ENCODE results near the gene SNX1. TPM values are rescaled to one million over a fixed set of nuclear protein-coding genes. Genes with fewer than 3 reads are reported as not detected.

The SNX1 gene
- total RNA-seq, 4 donors from 2014 or later, result 65.6 to 122 (median 83.8) TPM

DNA sequence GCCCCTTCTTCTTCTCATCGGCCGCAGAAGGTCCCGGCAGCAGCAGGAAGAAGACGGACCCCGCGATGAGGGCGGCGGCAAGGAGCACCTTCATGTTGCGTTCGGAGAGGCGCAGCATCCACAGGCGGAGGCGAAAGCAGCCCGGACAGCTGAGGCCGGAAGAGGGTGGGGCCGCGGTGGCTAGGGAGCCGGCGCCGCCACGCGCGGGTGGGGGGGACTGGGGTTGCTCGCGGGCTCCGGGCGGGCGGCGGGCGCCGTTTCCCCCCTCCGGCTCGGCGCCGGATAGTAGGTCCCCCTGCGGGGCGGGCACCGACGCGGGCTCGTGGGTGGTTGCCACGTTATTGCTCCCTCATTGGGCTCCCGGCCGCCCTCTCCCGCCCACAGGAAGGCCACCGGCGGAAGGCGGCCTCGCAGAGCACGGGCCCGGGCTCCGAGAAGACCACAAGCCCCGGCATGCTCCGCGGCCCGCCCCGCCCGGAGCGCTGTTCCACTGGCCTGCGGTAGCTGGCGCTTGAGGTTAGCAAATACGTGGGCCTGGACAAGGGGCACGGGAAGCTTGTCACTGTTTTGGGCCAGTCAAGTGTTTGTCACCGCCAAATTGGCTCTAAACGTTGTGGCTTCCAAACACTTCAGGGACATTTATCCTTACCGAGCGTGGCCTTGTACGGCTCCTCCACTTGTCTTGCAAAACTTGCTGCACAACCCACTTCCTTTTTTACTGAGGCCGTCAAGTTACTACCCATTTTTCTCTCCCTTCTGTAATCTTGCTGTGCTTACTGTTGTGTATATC, 67.3 kb downstream of the SNX1 start, which contains the start of gene PPIB:
Gene PPIB (minus strand): TSS at position 154 of the 790 bp plus-strand sequence. CDS start 36 bp downstream, at position 118.
- H3K4me1 ChIP-seq, result peaks cover 0 to 29% (median 13%) of the 10 kb centered on the region in 4 donors
- TF ChIP-seq POLR2A (IDR thresholded peaks at IDR 0.05), result peak; percentile 75 to 91
- peak in 5 of 6 experiments; percentile 27 to 57 (median 45) for TF ChIP-seq CTCF (IDR thresholded peaks at IDR 0.05)
- H3K9me3 ChIP-seq, result no peaks in the 10 kb centered on the region
- no peaks in the 10 kb centered on the region for H3K27me3 ChIP-seq
- peaks cover 0 to 35% (median 7%) of the 10 kb centered on the region in 3 donors for H3K36me3 ChIP-seq
- peak; percentile 94 to 99 (median 99) for DNase-seq
- H3K27ac ChIP-seq, result peak within 1 kb of the TSS; percentile 78 to 90 (median 84)
- peak within 1 kb of the TSS; percentile 62 to 85 (median 79) for H3K4me3 ChIP-seq

- peak in 1 of 3 donors; percentile 54 for DNase-seq
- H3K27me3 ChIP-seq, result no peaks in the 10 kb centered on the region
- H3K27ac ChIP-seq, result peak overlapping the region; percentile 64 to 90 (median 84)
- no peaks in the 10 kb centered on the region for H3K9me3 ChIP-seq
- H3K4me1 ChIP-seq, result peaks cover 0 to 29% (median 13%) of the 10 kb centered on the region in 4 donors
- TF ChIP-seq POLR2A (IDR thresholded peaks at IDR 0.05), result no peak
- peak overlapping the region; percentile 62 to 85 (median 79) for H3K4me3 ChIP-seq
- peaks cover 0 to 28% (median 7%) of the 10 kb centered on the region in 3 donors for H3K36me3 ChIP-seq
Measured at GRCh38 chr15:64163659-64164362, 68.0 kb downstream of the SNX1 start.

GRCh38 chr15:64164436-64164835, 68.7 kb downstream of the SNX1 start:
- Histone ChIP-seq H3K9me3 (no peaks in the 10 kb centered on the region), H3K36me3 (peaks cover 0 to 22% (median 7%) of the 10 kb centered on the region in 3 donors), H3K4me1 (peaks cover 0 to 29% (median 13%) of the 10 kb centered on the region in 4 donors), H3K27me3 (no peaks in the 10 kb centered on the region), H3K27ac (peak overlapping the region in 1 of 4 donors; percentile 64), H3K4me3 (no peak overlapping the region)
- no peak for DNase-seq
- TF ChIP-seq POLR2A (IDR thresholded peaks at IDR 0.05) (no peak), CTCF (IDR thresholded peaks at IDR 0.05) (no peak)

DNA sequence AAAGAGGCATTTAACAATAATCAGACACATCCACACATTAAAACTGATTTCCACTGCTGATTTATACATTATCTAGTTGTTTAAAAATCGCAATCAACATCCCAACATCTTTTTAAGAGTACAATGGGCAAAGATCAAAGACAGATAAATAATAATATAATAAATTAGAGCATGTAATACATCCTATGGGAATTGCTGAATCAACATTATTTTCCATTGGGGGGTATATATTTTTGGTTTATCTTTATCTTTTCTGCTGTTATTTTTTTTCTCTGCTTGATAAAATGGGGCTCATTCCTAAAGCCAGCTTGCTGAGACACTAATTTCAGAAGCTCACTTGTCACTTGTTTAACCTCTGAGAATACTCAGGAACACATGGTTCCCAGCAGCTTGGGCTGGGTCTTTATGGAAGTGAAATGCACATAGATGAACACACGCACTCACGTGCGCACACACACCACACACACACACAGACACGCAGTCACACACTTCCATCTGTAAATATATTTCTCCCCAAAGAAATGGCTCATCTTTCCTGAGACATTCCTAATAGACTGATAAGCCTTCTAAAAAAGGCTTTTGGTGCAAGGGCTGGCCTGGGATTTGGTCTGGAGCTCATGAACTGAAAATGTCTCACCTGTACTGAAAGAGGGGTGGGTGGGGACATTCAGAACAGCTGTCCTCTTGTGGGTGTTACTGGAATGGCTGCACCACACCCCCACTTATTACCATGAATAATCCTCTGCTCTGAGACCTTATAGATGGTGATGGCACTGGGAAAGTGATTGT, 70.5 kb downstream of the SNX1 start:
- no peaks in the 10 kb centered on the region for H3K9me3 ChIP-seq
- no peak for TF ChIP-seq CTCF (IDR thresholded peaks at IDR 0.05)
- TF ChIP-seq POLR2A (IDR thresholded peaks at IDR 0.05), result no peak

GRCh38 chr15:64180235-64180824, 84.5 kb downstream of the SNX1 start:
- Histone ChIP-seq H3K4me3 (no peak overlapping the region), H3K36me3 (peaks cover 0 to 20% (median 0%) of the 10 kb centered on the region in 3 donors), H3K27me3 (no peaks in the 10 kb centered on the region), H3K4me1 (no peaks in the 10 kb centered on the region), H3K27ac (no peak overlapping the region), H3K9me3 (no peaks in the 10 kb centered on the region)
- peak in 1 of 3 donors; percentile 51 for DNase-seq
- no peak for TF ChIP-seq POLR2A (IDR thresholded peaks at IDR 0.05)
- no peak for TF ChIP-seq CTCF (IDR thresholded peaks at IDR 0.05)

More for the DNA sequence above, 70.5 kb downstream of the SNX1 start:
- H3K27ac ChIP-seq, result no peak overlapping the region
- H3K36me3 ChIP-seq, result peaks cover 0 to 8% (median 0%) of the 10 kb centered on the region in 3 donors
- no peaks in the 10 kb centered on the region for H3K27me3 ChIP-seq
- H3K4me3 ChIP-seq, result no peak overlapping the region
- DNase-seq, result no peak
- H3K4me1 ChIP-seq, result peaks cover 0 to 15% (median 7%) of the 10 kb centered on the region in 4 donors
